B cell (primary cell): ENCODE results near the gene WBP2. TPM values are rescaled to one million over a fixed set of nuclear protein-coding genes. Genes with fewer than 3 reads are reported as not detected.

Experiments used
- ATAC-seq: fragments of 200-7000 bp; cut with Tn5 transposase; one replicate; pipeline ENCODE4 v1.10.0; 2021; ENCODE audit warnings: low read depth, mild to moderate bottlenecking, moderate number of reproducible peaks, moderate library complexity
- CTCF ChIA-PET: fragments of 350-600 bp; sonication (Branson Sonifier 250); formaldehyde crosslinking; loops from one replicate; lab custom pipeline; 2021; ENCODE audit warnings: antibody characterized with exemption, inconsistent platforms; lab: Charles Lee
- POLR2A ChIA-PET: fragments of 350-600 bp; sonication (Branson Sonifier 250); formaldehyde crosslinking; loops from one replicate; lab custom pipeline; 2021; ENCODE audit warnings: antibody characterized with exemption; lab: Charles Lee
- DNase-seq: peaks from one replicate; pipeline ENCODE4 v3.0.0; 2013
- H2AFZ ChIP-seq: 2 replicates; pipeline ENCODE4 v1.6.1; 2012; ENCODE audit warnings: mild to moderate bottlenecking, low read depth, low read length; ENCODE audit not compliant: insufficient read depth, poor library complexity, severe bottlenecking
- H3K27ac ChIP-seq, 2 donors: 1 replicate in 1 of 2; 2 replicates in 1 of 2; pipeline ENCODE4 v1.5.1; 2012 to 2013; ENCODE audit warnings: low read length in 2 of 2, mild to moderate bottlenecking in 2 of 2, moderate library complexity in 1 of 2
- H3K27me3 ChIP-seq, 4 experiments: fragments of 200-600 bp in 1 of 4; sonication (generic) in 1 of 4; replicated peaks in 1 of 4; 1 replicate in 2 of 4; 2 replicates in 2 of 4; pipeline versions ENCODE4 v1.6.1 to v1.7.0; 2013 to 2016; ENCODE audit warnings: low read length in 3 of 4, mild to moderate bottlenecking in 2 of 4, mixed read lengths in 1 of 4, moderate library complexity in 1 of 4; ENCODE audit not compliant: insufficient read depth in 4 of 4, control insufficient read depth in 3 of 4; ENCODE audit errors: control extremely low read depth in 1 of 4
- H3K36me3 ChIP-seq, 2 experiments: replicated peaks in 1 of 2; 1 replicate in 1 of 2; 2 replicates in 1 of 2; pipeline versions ENCODE4 v1.6.1 to v1.7.1; 2013; ENCODE audit warnings: low read length in 1 of 2; ENCODE audit not compliant: insufficient read depth in 2 of 2, control insufficient read depth in 1 of 2; ENCODE audit errors: control extremely low read depth in 1 of 2, extremely low read depth in 1 of 2
- H3K4me1 ChIP-seq, 2 donors: fragments of 200-600 bp in 1 of 2; sonication (generic) in 1 of 2; 1 replicate in 1 of 2; 2 replicates in 1 of 2; pipeline versions ENCODE4 v1.5.1 to v1.6.1; 2013 to 2017; ENCODE audit warnings: low read length in 2 of 2; ENCODE audit not compliant: control insufficient read depth in 2 of 2, insufficient read depth in 2 of 2
- H3K4me2 ChIP-seq: replicated peaks from 2 replicates; pipeline ENCODE3; 2012; ENCODE audit warnings: mild to moderate bottlenecking, low read depth, low read length; ENCODE audit not compliant: poor library complexity, severe bottlenecking
- H3K4me3 ChIP-seq, 5 experiments: fragments of 200-600 bp in 1 of 5; sonication (generic) in 1 of 5; 1 replicate in 3 of 5; 2 replicates in 2 of 5; pipeline versions ENCODE4 v1.5.1 to v1.7.0; 2011 to 2016; ENCODE audit warnings: low read length in 4 of 5, mild to moderate bottlenecking in 4 of 5, low read depth in 2 of 5, control low read depth in 1 of 5, moderate library complexity in 1 of 5; ENCODE audit not compliant: insufficient read depth in 1 of 5; ENCODE audit errors: control extremely low read depth in 1 of 5, extremely low read depth in 1 of 5
- H3K79me2 ChIP-seq: fragments of 200-600 bp; sonication (generic); one replicate; pipeline ENCODE4 v1.6.0; 2016; ENCODE audit warnings: low read length; ENCODE audit not compliant: control insufficient read depth, insufficient read depth
- H3K9ac ChIP-seq: fragments of 200-600 bp; sonication (generic); 2 replicates; pipeline ENCODE4 v1.6.1; 2017; ENCODE audit warnings: mild to moderate bottlenecking, low read length, moderate library complexity
- H3K9me3 ChIP-seq, 3 donors: one replicate each; pipeline versions ENCODE4 v1.6.1 to v1.7.1; 2013; ENCODE audit warnings: low read length in 2 of 3; ENCODE audit not compliant: control insufficient read depth in 2 of 3, insufficient read depth in 1 of 3; ENCODE audit errors: control extremely low read depth in 1 of 3
- H4K20me1 ChIP-seq: 2 replicates; pipeline ENCODE4 v1.6.0; 2012; ENCODE audit warnings: mild to moderate bottlenecking, low read length; ENCODE audit not compliant: insufficient read depth, control insufficient read depth, poor library complexity, severe bottlenecking
- H3K27ac Mint-ChIP-seq: one replicate; pipeline ENCODE4 v1.8.0; 2021; ENCODE audit warnings: mixed read lengths
- H3K27me3 Mint-ChIP-seq: one replicate; pipeline ENCODE4 v1.8.0; 2021; ENCODE audit warnings: mixed read lengths
- H3K4me1 Mint-ChIP-seq: one replicate; pipeline ENCODE4 v1.8.0; 2021; ENCODE audit warnings: mixed read lengths
- H3K4me3 Mint-ChIP-seq: one replicate; pipeline ENCODE4 v1.8.0; 2021; ENCODE audit warnings: mixed read lengths
- H3K9me3 Mint-ChIP-seq: one replicate; pipeline ENCODE4 v1.8.0; 2022; ENCODE audit warnings: mixed read lengths; ENCODE audit not compliant: insufficient read depth
- CTCF ChIP-seq: fragments of 200-600 bp; IDR thresholded peaks from one replicate; pipeline ENCODE4 v1.8.0; 2022; ENCODE audit warnings: antibody characterized with exemption, mild to moderate bottlenecking
- EZH2 ChIP-seq: IDR thresholded peaks from 2 replicates; pipeline ENCODE4 v1.6.1; 2012; ENCODE audit warnings: borderline replicate concordance, low read depth, mild to moderate bottlenecking, moderate library complexity, low read length; ENCODE audit not compliant: insufficient read depth, poor library complexity, severe bottlenecking
- WGBS: methylation state at CpG from one replicate; pipeline ENCODE4 v1.1.5; 2013; ENCODE audit warnings: missing lambda C conversion rate; ENCODE audit not compliant: insufficient coverage; 5-methylcytosine and 5-hydroxymethylcytosine counted together
- intact Hi-C: fragments of 100-400 bp; cut with micrococcal nuclease; formaldehyde crosslinking; loops from one replicate; pipeline ENCODE4 v1.10.0; 2022
- polyA plus RNA-seq: library from polyadenylated mRNA; depleted of rRNA; stranded (reverse); fragments of >200 nt; gene quantifications from 2 replicates; pipeline ENCODE4 v1.2.3, GENCODE V29; 2012
- total RNA-seq, 2 donors: library from RNA; stranded (reverse); fragments of 120-200 nt in 1 of 2; gene quantifications; 1 replicate in 1 of 2; 2 replicates in 1 of 2; pipeline versions ENCODE4 v1.2.3 to v1.2.4, GENCODE V29; 2013 to 2022

WBP2 gene
- total and polyA plus RNA-seq, 2 donors (not counting 1 experiment from before 2014, with no cell fraction given), result 88.6 to 140 TPM

GRCh38 chr17:75840799-75841164 is 14.4 kb downstream of the WBP2 start:
- ATAC-seq (no peak), DNase-seq (no peak)
- Histone ChIP-seq H3K4me1 (peaks cover 17 to 32% of the 10 kb centered on the region in 2 donors), H3K9ac (no peak overlapping the region), H3K4me2 (no peak overlapping the region), H3K36me3 (peaks cover 0 to 33% of the 10 kb centered on the region in 2 experiments), H3K79me2 (peaks cover 30% of the 10 kb centered on the region), H3K27me3 (no peaks in the 10 kb centered on the region), H3K27ac (no peak overlapping the region), H4K20me1 (no peaks in the 10 kb centered on the region), H2AFZ (no peak overlapping the region), H3K9me3 (no peaks in the 10 kb centered on the region), H3K4me3 (no peak overlapping the region)
- Mint-ChIP-seq H3K27me3 (no peaks in the 10 kb centered on the region), H3K9me3 (no peaks in the 10 kb centered on the region), H3K27ac (no peak overlapping the region), H3K4me1 (peaks cover 19% of the 10 kb centered on the region), H3K4me3 (no peak overlapping the region)
- 100% methylated on average over 1 of the region's 7 CpGs for WGBS
- CTCF ChIA-PET, result interaction anchor here (1.0 to 1.1 kb wide), 2 partner anchors 11 to 207 kb away, joined by 3 to 4 read pairs; no protein-coding TSS in a partner anchor
- intact Hi-C loops, result loop anchor here (5.0 to 10.0 kb wide), 2 partner anchors 37 to 164 kb away; partner anchors contain the start of genes CDK3 and TRIM47
- no peak for TF ChIP-seq EZH2
- no peak for TF ChIP-seq CTCF
- POLR2A ChIA-PET, result interaction anchor here (0.7 to 1.0 kb wide), 2 partner anchors 11 to 37 kb away, joined by 5 to 8 read pairs; no protein-coding TSS in a partner anchor
